Stimulated activated effector memory CD8-positive, alpha-beta T cell treated with anti-CD3 and anti-CD28 coated beads, Interleukin-12 subunit alpha, Interleukin-12 subunit beta, amount 100 ng/mL, for 72 hours (primary cell): ENCODE measurements around the gene ARSH.
"Not testable (repeated sequence)": the region's sequence is repeated elsewhere in the genome, so short reads cannot be mapped to it uniquely, and the experiment has no call there.

Source experiments
- ATAC-seq: fragments of 150-1000 bp; cut with Tn5 transposase; 2 replicates; pipeline ENCODE4 v1.10.0; 2021
- DNase-seq, 2 donors: peaks; one replicate each; pipeline ENCODE4 v3.0.0; 2021 to 2022; ENCODE audit warnings: low spot score in 2 of 2
- H3K27ac Mint-ChIP-seq: one replicate; pipeline ENCODE4 v1.8.0; 2022; ENCODE audit warnings: mild to moderate bottlenecking, mixed read lengths
- H3K36me3 Mint-ChIP-seq: one replicate; pipeline ENCODE4 v1.8.0; 2022; ENCODE audit warnings: mild to moderate bottlenecking, mixed read lengths
- H3K4me1 Mint-ChIP-seq: one replicate; pipeline ENCODE4 v1.8.0; 2022; ENCODE audit warnings: mixed read lengths
- H3K4me3 Mint-ChIP-seq: one replicate; pipeline ENCODE4 v1.8.0; 2022; ENCODE audit warnings: mild to moderate bottlenecking, mixed read lengths
- H3K9me3 Mint-ChIP-seq: one replicate; pipeline ENCODE4 v1.8.0; 2022; ENCODE audit warnings: mixed read lengths

ARSH gene

GRCh38 chrX:3006495-3006894 is at the start of gene ARSH:
ARSH (plus strand) TSS chrX:3006546; CDS start chrX:3006613, 67 bp downstream.
- DNase-seq = no peak
- H3K36me3 Mint-ChIP-seq = no peaks in the 10 kb centered on the region
- ATAC-seq = no peak
- H3K4me3 Mint-ChIP-seq = no peak within 1 kb of the TSS
- H3K4me1 Mint-ChIP-seq = no peaks in the 10 kb centered on the region
- no peaks in the 10 kb centered on the region for H3K9me3 Mint-ChIP-seq
- no peak within 1 kb of the TSS for H3K27ac Mint-ChIP-seq

GRCh38 chrX:2958199-2958598 is 48.1 kb upstream of the ARSH start:
- Mint-ChIP-seq H3K4me1 (no peaks in the 10 kb centered on the region), H3K36me3 (no peaks in the 10 kb centered on the region), H3K9me3 (no peaks in the 10 kb centered on the region), H3K4me3 (no peak overlapping the region), H3K27ac (no peak overlapping the region)
- DNase-seq (no peak), ATAC-seq (no peak)

GRCh38 chrX:2960861-2961515 is 45.4 kb upstream of the ARSH start:
- Mint-ChIP-seq H3K27ac (no peak overlapping the region), H3K36me3 (no peaks in the 10 kb centered on the region)
- ATAC-seq = no peak

GRCh38 chrX:2962381-2962780 is 44.0 kb upstream of the ARSH start:
- DNase-seq (no peak), ATAC-seq (no peak)
- Mint-ChIP-seq H3K36me3 (no peaks in the 10 kb centered on the region), H3K4me1 (no peaks in the 10 kb centered on the region), H3K27ac (no peak overlapping the region), H3K4me3 (no peak overlapping the region), H3K9me3 (no peaks in the 10 kb centered on the region)

More at GRCh38 chrX:2960861-2961515, 45.4 kb upstream of the ARSH start:
- H3K4me1 Mint-ChIP-seq = no peaks in the 10 kb centered on the region
- no peak overlapping the region for H3K4me3 Mint-ChIP-seq
- H3K9me3 Mint-ChIP-seq = no peaks in the 10 kb centered on the region
- no peak for DNase-seq

- not testable (repeated sequence) for H3K9me3 Mint-ChIP-seq, H3K4me3 Mint-ChIP-seq, DNase-seq, H3K36me3 Mint-ChIP-seq, ATAC-seq, H3K27ac Mint-ChIP-seq, H3K4me1 Mint-ChIP-seq
Observed at GRCh38 chrX:2963449-2963848, 42.9 kb upstream of the ARSH start.

GRCh38 chrX:2963992-2964794 is 42.2 kb upstream of the ARSH start:
- not testable (repeated sequence) for ATAC-seq, H3K36me3 Mint-ChIP-seq, H3K27ac Mint-ChIP-seq, DNase-seq, H3K4me3 Mint-ChIP-seq, H3K9me3 Mint-ChIP-seq, H3K4me1 Mint-ChIP-seq

GRCh38 chrX:2965965-2966364 is 40.4 kb upstream of the ARSH start:
- DNase-seq (no peak), ATAC-seq (peak; percentile 71)
- Mint-ChIP-seq H3K9me3 (no peaks in the 10 kb centered on the region), H3K4me1 (no peaks in the 10 kb centered on the region), H3K36me3 (no peaks in the 10 kb centered on the region), H3K4me3 (no peak overlapping the region), H3K27ac (no peak overlapping the region)

- Mint-ChIP-seq H3K4me3 (no peak overlapping the region), H3K27ac (no peak overlapping the region), H3K36me3 (no peaks in the 10 kb centered on the region), H3K9me3 (no peaks in the 10 kb centered on the region), H3K4me1 (no peaks in the 10 kb centered on the region)
- DNase-seq (no peak), ATAC-seq (no peak)
Observed at GRCh38 chrX:2967012-2967411, 39.3 kb upstream of the ARSH start.

- H3K27ac Mint-ChIP-seq = no peak overlapping the region
- no peaks in the 10 kb centered on the region for H3K9me3 Mint-ChIP-seq
- ATAC-seq (no peak), DNase-seq (no peak)
- H3K4me3 Mint-ChIP-seq = no peak overlapping the region
- no peaks in the 10 kb centered on the region for H3K36me3 Mint-ChIP-seq
- no peaks in the 10 kb centered on the region for H3K4me1 Mint-ChIP-seq
Observed at GRCh38 chrX:2967584-2967983, 38.8 kb upstream of the ARSH start.

- DNase-seq (peak in 1 of 2 donors; percentile 44), ATAC-seq (peak; percentile 83)
- Mint-ChIP-seq H3K36me3 (no peaks in the 10 kb centered on the region), H3K9me3 (no peaks in the 10 kb centered on the region), H3K4me3 (peak overlapping the region; percentile 24), H3K4me1 (no peaks in the 10 kb centered on the region), H3K27ac (no peak overlapping the region)
Observed at GRCh38 chrX:2967998-2968909, 38.1 kb upstream of the ARSH start.

- no peaks in the 10 kb centered on the region for H3K4me1 Mint-ChIP-seq
- ATAC-seq = no peak
- H3K27ac Mint-ChIP-seq = no peak overlapping the region
- no peaks in the 10 kb centered on the region for H3K36me3 Mint-ChIP-seq
- H3K9me3 Mint-ChIP-seq = no peaks in the 10 kb centered on the region
- no peak for DNase-seq
- H3K4me3 Mint-ChIP-seq = no peak overlapping the region
Observed at GRCh38 chrX:2969021-2969420, 37.3 kb upstream of the ARSH start.

GRCh38 chrX:2972391-2972790 is 34.0 kb upstream of the ARSH start:
- no peaks in the 10 kb centered on the region for H3K36me3 Mint-ChIP-seq
- DNase-seq = no peak
- H3K9me3 Mint-ChIP-seq = no peaks in the 10 kb centered on the region
- no peak for ATAC-seq
- no peaks in the 10 kb centered on the region for H3K4me1 Mint-ChIP-seq
- H3K27ac Mint-ChIP-seq = no peak overlapping the region
- no peak overlapping the region for H3K4me3 Mint-ChIP-seq

GRCh38 chrX:2974961-2975360 is 31.4 kb upstream of the ARSH start:
- DNase-seq = no peak
- no peaks in the 10 kb centered on the region for H3K36me3 Mint-ChIP-seq
- H3K9me3 Mint-ChIP-seq = no peaks in the 10 kb centered on the region

GRCh38 chrX:2978639-2979038 is 27.7 kb upstream of the ARSH start:
- not testable (repeated sequence) for H3K9me3 Mint-ChIP-seq

More at GRCh38 chrX:2974961-2975360, 31.4 kb upstream of the ARSH start:
- ATAC-seq = no peak
- Mint-ChIP-seq H3K4me3 (no peak overlapping the region), H3K27ac (no peak overlapping the region), H3K4me1 (no peaks in the 10 kb centered on the region)

GRCh38 chrX:2984342-2984741 is 22.0 kb upstream of the ARSH start:
- H3K4me1 Mint-ChIP-seq = no peaks in the 10 kb centered on the region
- DNase-seq (no peak), ATAC-seq (no peak)
- H3K36me3 Mint-ChIP-seq = no peaks in the 10 kb centered on the region
- no peaks in the 10 kb centered on the region for H3K9me3 Mint-ChIP-seq
- H3K4me3 Mint-ChIP-seq = no peak overlapping the region
- H3K27ac Mint-ChIP-seq = no peak overlapping the region

More at GRCh38 chrX:2978639-2979038, 27.7 kb upstream of the ARSH start:
- not testable (repeated sequence) for H3K27ac Mint-ChIP-seq, ATAC-seq, H3K36me3 Mint-ChIP-seq, DNase-seq, H3K4me3 Mint-ChIP-seq, H3K4me1 Mint-ChIP-seq
